ENCODE measurements around the gene ST3GAL4.

The ST3GAL4 gene

DNA sequence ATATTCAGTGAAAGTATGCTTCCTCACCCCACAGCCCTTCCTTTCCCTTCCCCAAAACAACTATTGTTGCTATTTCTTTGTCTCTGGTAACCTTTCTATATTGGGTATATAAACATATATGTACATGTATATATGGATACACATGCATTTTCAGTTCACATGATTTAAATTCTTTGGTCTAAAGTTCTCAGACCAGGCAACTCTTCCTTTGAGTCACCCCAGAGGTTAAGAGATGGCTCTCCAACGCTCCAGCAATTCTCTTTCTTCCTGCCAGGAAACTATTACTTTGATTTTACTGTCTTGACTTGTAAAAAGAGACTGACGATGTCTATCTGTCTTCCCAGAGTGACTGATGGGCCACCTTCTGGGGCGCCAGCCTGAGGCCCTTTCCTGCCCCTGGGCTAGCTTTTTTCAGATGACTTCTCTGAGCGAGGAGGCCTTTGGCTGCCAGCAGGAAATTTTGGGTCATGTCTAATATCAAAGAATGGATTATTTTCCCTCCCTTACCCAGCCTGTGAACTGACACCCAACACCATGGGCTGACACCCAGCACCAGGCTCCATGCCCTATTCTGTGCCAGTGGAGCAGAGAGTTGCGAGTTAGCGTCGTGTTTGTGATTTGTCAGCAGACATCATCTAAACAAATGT is 14.4 kb upstream of the ST3GAL4 start:
- no peak for DNase-seq (ENCODE audit: low read depth)
- TF ChIP-seq, protein P1, sequence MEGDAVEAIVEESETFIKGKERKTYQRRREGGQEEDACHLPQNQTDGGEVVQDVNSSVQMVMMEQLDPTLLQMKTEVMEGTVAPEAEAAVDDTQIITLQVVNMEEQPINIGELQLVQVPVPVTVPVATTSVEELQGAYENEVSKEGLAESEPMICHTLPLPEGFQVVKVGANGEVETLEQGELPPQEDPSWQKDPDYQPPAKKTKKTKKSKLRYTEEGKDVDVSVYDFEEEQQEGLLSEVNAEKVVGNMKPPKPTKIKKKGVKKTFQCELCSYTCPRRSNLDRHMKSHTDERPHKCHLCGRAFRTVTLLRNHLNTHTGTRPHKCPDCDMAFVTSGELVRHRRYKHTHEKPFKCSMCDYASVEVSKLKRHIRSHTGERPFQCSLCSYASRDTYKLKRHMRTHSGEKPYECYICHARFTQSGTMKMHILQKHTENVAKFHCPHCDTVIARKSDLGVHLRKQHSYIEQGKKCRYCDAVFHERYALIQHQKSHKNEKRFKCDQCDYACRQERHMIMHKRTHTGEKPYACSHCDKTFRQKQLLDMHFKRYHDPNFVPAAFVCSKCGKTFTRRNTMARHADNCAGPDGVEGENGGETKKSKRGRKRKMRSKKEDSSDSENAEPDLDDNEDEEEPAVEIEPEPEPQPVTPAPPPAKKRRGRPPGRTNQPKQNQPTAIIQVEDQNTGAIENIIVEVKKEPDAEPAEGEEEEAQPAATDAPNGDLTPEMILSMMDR (conservative IDR thresholded peaks at IDR 0.05; ENCODE audit: low read length): no peak
- no peak overlapping the region for H3K4me3 ChIP-seq (ENCODE audit: low read length)

DNA sequence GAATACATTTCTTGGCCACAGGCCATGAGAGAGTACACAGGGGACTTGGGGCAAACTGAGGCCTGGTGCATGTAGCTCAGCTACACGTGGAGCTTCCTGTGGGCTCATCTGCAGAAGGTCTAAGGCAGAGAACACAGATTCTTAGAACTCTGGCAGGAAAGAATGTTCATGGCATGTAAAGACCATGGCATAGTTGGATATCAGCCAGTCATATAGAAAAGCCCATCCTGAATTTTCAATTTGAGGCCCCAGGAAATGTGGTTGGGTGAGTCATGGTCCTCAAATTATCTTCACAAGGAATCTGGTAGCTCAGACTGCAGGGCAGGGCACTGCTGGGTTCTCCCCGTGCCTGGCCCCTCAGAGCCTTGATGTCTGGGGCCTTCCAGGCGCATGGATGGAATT is 13.7 kb upstream of the ST3GAL4 start:
- peak; percentile 78 for DNase-seq (ENCODE audit: low read depth)
- TF ChIP-seq, protein P1 (conservative IDR thresholded peaks at IDR 0.05; ENCODE audit: low read length): no peak

DNA sequence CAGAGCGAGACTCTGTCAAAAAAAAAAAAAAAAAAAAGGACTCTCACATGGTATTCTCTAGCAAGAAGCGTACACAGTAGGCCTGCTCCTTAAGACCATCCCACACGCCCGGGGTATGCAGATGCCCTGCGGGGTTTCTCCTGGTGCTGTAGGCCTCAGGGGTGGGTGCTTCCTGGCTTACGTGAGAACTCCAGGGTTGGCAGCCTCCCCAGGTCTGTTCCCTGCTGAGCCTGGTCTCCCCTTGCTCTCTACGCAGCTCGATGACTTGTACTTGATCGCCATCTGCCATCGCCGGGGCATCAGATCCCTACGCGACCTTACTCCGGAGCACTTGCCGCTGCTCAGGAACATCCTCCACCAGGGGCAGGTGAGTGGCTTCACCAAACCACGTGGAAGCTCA is 12.4 kb upstream of the ST3GAL4 start:
- H3K4me3 ChIP-seq (ENCODE audit: low read length): no peak overlapping the region
- DNase-seq (ENCODE audit: low read depth): no peak
- TF ChIP-seq, protein P1 (conservative IDR thresholded peaks at IDR 0.05; ENCODE audit: low read length): no peak

More for the DNA sequence above, 13.7 kb upstream of the ST3GAL4 start:
- H3K4me3 ChIP-seq (ENCODE audit: low read length): no peak overlapping the region

DNA sequence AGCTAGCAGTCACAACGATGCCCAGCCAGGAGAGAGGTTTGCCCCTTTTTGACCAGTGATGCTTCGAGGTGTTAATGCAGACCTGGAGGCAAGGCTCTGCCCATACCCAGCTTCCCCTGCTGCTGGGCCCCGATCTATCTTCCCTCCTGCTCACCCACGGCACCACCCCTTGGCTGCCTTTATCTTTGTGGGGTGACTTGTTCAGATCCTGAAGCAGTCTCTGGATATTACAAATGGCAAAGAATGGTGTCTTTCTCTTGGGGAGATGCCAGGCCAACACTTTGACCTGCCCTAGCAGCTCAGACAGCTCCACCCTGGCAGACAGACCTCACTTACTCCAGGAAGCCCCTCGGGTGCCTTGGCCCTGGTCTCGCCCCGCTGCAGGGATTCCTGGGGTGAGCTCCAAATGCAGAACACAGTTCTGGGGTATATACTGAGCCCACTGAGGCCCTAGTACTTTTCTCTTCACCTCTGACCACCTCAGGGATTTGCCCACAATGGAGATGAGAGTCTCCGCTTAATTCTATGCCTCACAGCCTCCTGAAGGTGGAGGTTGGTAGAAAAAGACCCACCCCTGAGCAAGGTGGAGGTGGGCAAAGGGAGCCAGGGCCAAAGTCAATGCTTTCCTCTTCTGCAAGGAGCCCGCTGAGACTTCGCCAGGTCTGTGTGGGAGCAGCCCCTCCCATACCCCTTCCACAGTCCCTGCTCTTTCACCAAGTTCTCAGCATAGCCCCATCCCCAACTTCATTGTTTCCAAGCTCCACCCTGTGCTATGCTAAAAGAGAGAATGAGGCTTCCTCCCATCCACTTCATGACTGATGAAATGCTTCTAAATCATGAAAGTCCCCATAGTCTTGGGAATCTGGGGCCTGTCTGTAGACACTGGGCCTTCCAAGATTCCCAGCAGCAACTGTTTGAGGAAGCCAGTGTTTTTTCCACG is 11.1 kb upstream of the ST3GAL4 start:
- DNase-seq (ENCODE audit: low read depth): no peak
- H3K4me3 ChIP-seq (ENCODE audit: low read length): no peak overlapping the region
- TF ChIP-seq, protein P1 (conservative IDR thresholded peaks at IDR 0.05; ENCODE audit: low read length): no peak

DNA sequence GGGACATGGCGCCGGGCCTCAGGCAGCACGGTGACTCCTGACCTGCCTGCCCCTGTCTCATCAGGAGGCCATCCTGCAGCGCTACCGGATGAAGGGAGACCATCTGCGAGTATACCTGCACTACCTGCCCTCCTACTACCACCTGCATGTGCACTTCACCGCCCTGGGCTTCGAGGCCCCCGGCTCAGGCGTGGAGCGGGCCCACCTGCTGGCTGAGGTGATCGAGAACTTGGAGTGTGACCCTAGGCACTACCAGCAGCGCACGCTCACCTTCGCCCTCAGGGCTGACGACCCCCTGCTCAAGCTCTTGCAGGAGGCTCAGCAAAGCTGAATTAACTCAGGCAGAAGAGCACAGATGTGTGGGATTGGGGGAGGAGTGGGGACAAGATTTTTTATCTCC is 10.2 kb upstream of the ST3GAL4 start:
- TF ChIP-seq, protein P1 (conservative IDR thresholded peaks at IDR 0.05; ENCODE audit: low read length): no peak
- no peak overlapping the region for H3K4me3 ChIP-seq (ENCODE audit: low read length)
- DNase-seq (ENCODE audit: low read depth): no peak

DNA sequence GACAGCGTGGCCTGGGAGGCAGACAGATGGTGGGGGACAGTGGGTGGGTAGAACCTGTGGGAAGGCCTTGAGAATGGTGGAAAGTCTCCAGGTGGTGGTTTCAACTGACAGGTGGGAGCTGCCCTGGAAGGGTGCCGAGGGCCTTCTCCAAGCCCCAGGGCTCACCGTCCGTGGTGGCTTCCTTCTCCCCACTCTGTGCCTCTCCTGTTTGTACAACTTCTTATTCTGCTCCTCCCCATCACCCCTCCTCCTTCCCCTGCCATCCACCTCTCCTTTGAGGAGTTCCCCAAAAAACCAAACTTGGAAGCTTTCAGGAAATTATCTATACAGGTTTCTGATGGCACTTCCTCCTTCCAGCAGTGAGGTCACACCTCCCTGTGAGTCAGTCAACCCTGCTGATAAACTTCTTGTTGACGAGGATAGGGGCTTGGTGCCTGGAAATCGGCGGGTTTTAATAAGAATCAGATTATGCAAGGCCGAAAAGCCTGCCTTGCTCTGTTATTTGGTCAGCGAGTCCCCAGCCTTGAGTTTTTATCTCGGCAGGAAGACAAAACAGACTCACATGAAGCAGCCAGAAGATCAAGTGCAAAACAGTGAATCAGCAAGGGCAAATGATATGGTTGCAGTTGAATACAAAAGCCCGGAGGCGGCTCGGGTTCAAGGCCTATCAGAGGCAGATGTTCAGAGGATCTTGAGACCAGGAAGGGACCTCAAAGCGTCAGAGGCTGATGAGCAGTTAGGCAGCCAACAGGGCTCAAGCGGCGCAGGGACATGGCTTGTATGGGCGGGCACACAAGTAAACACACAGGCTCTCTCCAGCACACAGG is 9.5 kb upstream of the ST3GAL4 start:
- no peak overlapping the region for H3K4me3 ChIP-seq (ENCODE audit: low read length)
- peak; percentile 78 for DNase-seq (ENCODE audit: low read depth)
- TF ChIP-seq, protein P1 (conservative IDR thresholded peaks at IDR 0.05; ENCODE audit: low read length): no peak

All from AG10803 (cell line).